B cell (primary cell): ENCODE results near the gene RFC4.

Experiments
- EZH2 ChIP-seq: IDR thresholded peaks from 2 replicates; pipeline ENCODE4 v1.6.1; 2012; ENCODE audit warnings: borderline replicate concordance, low read depth, mild to moderate bottlenecking, moderate library complexity, low read length; ENCODE audit not compliant: insufficient read depth, poor library complexity, severe bottlenecking
- TF ChIP-seq, protein P1 (sequence below): fragments of 200-600 bp; IDR thresholded peaks from one replicate; pipeline ENCODE4 v1.8.0; 2022; ENCODE audit warnings: antibody characterized with exemption, mild to moderate bottlenecking

- TF ChIP-seq, protein P1, sequence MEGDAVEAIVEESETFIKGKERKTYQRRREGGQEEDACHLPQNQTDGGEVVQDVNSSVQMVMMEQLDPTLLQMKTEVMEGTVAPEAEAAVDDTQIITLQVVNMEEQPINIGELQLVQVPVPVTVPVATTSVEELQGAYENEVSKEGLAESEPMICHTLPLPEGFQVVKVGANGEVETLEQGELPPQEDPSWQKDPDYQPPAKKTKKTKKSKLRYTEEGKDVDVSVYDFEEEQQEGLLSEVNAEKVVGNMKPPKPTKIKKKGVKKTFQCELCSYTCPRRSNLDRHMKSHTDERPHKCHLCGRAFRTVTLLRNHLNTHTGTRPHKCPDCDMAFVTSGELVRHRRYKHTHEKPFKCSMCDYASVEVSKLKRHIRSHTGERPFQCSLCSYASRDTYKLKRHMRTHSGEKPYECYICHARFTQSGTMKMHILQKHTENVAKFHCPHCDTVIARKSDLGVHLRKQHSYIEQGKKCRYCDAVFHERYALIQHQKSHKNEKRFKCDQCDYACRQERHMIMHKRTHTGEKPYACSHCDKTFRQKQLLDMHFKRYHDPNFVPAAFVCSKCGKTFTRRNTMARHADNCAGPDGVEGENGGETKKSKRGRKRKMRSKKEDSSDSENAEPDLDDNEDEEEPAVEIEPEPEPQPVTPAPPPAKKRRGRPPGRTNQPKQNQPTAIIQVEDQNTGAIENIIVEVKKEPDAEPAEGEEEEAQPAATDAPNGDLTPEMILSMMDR = no peak
- no peak for TF ChIP-seq EZH2
Measured at GRCh38 chr3:186828340-186828739, 22.1 kb upstream of the RFC4 start.
